ENCODE measurements around the gene UBALD1.
A peak's percentile ranks its signal among the peaks of the same experiment; 100 is the strongest.

Gene UBALD1

DNA sequence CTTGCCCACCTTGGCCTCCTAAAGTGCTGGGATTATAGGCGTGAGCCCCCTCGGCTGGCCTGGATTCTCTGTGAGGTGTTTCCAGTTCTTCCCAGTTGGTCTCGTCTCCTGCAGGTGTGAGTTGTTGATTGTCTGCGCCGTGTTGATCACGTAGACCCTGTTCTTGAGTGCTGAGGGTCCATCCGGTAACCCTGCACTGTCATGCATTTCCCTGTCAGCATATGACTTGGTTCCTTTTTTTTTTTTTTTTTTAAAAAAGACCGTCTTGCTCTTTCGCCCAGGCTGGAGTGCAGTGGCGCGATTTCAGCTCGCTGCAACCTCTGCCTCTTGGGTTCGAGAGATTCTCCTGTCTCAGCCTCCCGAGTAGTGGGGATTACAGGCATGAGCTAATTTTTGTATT, 27.2 kb upstream of the UBALD1 start:
- DNase-seq, result no peak

DNA sequence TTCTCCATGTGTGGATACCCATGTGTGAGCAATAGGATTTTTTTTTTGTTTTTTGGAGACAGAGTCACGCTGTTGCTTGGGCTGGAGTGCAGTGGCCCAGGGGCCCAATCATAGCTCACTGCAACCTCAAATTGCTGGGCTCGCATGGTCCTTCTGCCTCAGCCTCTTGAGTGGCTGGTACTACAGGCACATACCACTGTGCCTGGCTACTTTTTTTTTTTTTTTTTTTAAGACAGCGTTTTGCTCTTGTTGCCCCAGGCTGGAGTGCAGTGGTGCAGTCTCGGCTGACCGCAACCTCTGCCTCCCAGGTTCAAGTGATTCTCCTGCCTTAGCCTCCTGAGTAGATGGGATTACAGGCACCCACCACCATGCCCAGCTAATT, 26.6 kb upstream of the UBALD1 start:
- no peak for DNase-seq

GRCh38 chr16:4640572-4641305, 26.1 kb upstream of the UBALD1 start:
- no peak for DNase-seq

DNA sequence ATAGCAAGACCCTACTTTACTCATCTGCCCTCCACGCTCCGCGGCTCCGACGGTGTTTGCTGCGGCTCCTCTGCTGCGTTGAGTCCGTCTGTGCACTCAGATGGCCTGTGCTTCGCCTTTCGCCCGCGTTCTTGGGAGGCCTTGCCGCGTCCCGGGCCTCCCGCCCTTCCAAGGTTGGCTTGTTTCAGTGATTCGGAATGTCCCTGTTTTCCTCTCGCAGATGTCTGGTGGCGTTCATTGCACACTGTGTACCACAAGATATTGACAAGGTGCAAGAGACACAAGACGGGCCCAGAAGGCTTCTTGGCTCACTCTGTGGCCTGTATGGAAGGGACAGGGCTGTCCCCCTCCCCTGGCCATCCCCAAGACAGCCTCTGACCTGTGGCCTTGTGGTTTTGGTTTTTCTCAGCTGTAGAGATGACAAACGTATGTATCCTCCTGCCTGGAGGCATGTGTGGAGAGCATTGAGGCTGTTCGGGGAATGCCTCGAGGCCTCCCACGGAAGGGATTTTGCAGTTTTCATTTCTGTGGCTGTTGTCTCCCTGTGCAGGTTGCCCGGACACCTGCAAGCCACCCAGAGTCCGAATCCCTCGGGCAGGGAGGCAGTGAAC, 25.3 kb upstream of the UBALD1 start:
- no peak for DNase-seq

- DNase-seq, result no peak
These were observed 22.9 kb upstream of the UBALD1 start for GRCh38 chr16:4637501-4638166.

DNA sequence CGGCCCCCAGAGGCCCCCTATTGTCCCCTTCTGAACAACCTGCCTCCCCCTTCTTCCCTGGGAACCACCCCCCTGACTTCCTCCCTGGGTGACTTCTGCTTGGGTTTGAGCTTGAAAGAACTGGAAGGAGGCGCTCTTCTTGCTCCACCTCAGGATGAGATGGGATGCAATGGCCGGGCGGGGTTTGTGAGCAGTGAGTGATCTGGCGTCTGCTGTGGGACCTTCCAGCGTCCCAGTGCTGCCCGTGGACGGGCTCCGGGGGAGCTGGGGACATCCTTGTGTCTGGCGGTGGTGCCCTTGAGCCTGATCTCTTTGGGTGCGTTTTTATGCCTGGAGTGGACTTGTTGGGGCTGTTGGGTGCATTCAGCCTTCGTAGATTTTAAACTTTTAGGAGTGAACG, 21.5 kb upstream of the UBALD1 start:
- no peak for DNase-seq

DNA sequence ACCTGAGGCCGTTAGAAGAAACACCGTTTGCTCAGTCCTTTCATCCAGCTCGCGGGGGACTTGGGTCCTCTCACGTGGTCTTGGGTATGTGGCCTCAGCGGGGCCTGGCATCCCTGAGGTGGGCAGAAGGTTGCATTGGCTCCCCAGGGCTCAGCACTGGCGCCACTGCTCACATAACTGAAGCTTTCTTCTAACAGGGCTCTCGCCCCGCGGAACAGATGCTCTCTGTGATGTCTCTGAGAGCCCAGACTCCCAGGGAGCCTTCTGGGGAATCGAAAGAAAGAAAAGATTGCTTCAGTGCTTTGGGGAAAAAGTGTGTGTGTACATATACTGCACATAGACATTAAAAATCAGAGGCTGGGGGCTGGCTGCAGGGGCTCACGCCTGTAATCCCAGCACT, 20.1 kb upstream of the UBALD1 start:
- no peak for DNase-seq

DNA sequence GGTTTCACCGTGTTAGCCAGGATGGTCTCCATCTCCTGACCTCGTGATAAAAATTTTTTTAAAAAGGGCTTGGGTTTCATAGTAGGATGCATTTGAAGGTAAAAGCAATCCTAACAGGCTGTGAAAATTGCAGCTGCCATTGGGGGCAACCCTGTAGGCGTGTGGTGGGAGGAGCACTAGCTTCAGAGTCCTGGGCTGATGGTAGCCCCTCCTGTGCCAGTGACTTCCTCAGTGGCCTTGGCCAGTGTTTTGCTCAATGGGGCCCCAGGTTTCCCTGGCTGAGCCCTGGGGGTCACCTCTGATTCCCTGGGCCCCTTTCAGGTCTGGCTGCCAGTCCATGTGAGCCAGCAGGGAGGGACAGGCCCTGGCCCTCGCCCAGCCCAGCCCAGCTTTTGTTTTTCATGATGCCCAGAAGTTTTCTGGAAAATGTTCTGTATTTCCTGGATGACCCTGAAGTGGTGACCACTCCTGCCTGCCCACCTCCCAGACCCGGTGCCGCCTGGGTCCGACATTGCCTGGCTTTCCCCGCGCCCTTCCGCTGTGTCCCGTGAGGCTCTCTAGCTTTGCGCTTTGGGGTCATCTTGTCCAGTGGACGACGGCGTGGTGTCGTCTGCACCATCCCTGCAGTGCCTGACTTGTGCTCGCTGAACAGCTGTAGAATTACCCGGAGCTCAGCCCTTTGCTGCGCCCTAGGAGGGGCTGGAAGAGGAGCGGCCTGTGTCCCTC, 19.4 kb upstream of the UBALD1 start:
- no peak for DNase-seq

DNA sequence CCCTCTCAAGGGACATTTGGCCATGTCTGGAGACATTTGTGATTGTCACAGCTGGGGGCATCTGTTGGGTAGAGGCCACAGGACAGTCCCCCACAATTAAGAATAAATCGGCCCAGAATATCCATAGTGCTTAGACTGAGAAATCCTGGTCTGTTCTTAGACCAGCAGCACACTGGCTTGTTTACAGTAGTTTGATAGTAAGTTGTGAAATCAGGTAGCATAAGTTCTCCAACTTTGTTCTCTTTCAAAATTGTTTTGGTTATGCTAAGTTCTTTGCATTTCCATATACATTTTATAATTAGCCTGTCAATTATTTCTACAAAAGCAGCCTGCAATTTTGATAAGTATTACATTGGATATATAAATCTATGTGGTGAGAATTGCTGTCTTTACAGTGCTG, 16.8 kb upstream of the UBALD1 start:
- no peak for DNase-seq

GRCh38 chr16:4628283-4628682, 13.6 kb upstream of the UBALD1 start:
- DNase-seq, result no peak

GRCh38 chr16:4626396-4626795, 11.7 kb upstream of the UBALD1 start:
- DNase-seq, result no peak

DNA sequence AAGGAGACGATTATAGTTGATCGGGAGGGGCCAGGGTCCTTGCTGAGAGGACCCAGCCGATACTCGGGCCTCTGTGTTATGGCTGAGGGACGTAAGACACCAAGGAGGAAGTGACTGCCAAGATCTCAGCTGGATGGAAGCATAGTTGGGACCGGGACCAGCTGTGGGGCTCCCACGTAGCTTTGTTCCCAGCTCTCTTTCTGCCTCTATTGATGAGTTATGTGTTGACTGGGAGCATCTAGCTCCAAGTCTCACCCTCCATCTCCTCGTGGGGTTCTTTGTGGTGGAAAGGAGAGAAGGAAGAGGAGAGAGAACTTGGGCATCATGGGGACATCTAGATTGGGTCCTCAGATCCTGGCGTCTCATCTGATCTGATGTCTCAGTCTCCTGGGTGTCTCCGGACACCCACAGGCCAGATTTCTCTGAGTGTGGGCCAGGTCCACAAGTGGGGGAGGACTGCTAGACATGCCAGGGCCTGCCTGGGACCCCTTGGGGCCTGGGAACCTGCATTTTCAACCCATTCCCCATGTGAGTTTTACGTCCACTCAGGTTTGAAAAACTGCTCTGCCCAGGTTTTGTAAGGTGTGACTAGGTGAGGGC, 11.0 kb upstream of the UBALD1 start:
- DNase-seq, result peak in 1 of 6 experiments; percentile 38

DNA sequence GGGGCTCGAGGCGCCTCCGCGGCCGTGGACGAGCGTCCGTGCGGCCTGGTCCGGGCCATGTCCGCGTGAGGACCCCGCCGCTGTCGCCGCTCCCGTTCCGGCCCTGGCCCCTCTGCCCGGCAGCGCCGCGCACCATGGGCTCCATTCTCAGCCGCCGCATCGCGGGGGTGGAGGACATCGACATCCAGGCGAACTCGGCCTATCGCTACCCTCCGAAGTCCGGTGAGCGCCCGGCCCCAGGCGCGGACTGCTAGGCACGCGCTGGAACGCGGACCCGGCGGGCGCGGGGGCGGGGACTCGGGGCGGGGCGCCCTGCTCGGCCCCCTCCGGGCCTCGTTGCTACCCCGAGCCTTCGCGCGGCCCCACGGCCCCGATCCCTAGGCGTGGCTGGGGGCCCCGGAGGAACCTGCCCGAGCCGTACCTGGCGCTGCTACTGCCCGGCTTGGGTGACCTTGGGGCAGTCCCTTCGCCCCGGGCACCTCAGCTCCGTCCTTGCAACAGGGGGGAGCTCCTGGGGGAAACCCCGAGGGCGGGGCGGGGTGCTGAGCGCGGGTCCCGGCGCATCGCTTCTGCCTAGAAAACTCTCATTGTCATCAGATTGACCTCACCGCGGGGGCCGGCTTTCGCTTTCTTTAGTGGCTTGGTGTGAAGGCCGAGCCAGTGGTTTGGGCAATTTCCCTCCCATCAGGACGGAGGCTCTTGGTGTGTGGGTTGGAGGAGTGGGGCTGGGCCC, 10.3 kb upstream of the UBALD1 start:
- peak in 5 of 6 experiments; percentile 38 to 71 (median 46) for DNase-seq

- DNase-seq, result peak; percentile 83 to 97 (median 90)
These were observed 9.5 kb upstream of the UBALD1 start, which contains the start of gene MGRN1 for GRCh38 chr16:4624015-4624826. Gene MGRN1 (plus strand): TSS chr16:4624826. CDS start chr16:4624961, 135 bp downstream.

DNA sequence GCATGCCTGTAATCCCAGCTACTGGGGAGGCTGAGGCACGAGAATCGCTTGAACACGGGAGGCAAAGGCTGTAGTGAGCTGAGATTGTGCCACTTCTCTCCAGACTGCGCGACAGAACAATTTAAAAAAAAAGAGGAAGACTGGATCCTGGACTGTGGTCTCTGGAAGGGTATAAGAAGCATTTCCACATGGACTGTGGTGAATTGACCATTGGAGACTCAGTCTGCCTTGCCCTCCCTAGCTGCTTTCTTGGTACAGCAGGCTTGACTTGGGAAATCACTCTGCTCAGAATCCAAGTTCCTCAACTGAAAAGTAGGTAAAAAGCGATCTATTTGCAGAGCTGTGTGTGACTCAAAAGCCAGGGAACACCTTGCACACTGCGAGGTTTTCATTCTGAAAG, 8.9 kb upstream of the UBALD1 start:
- DNase-seq, result no peak

DNA sequence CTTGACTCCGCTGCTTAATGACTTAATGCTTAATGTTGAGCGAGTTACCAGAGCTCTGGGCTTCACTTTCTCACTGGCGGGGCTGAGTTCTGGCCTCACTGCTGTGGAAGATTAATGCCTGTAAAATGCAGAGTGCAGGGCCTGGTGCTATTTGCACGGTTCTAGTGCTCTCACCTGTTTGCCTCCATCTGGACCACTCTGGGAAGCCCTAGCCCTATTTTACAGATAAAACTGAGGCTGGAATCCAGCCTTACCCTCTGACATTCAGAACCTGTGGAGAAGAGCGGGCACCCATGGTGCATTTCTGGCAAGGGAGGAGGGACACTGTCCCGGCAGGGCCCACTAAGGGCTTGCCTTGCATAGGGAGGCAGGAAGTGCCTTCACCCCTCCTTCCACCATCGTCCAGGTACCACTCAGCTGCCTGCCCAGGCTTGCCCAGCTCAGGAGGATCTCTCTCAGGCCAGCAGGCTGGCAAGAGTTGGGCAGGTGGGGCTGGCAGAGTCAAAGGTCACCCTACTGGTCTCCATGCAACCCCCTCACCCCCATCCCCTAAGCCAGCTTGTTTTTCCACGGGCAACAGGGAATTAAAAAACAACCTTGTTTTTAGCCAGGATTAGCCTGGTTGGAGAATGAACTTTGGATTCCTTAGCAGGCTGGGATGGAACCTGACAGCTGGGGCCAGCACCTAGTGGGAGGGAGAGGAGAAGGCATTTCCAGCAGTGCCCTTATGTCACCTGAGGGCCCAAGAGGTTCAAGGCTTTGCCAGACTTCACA, 4.1 kb upstream of the UBALD1 start:
- DNase-seq, result no peak

GRCh38 chr16:4617880-4618279, 3.2 kb upstream of the UBALD1 start:
- no peak for DNase-seq

GRCh38 chr16:4616047-4616811, 1.5 kb upstream of the UBALD1 start:
- peak; percentile 94 to 99 (median 98) for DNase-seq

DNA sequence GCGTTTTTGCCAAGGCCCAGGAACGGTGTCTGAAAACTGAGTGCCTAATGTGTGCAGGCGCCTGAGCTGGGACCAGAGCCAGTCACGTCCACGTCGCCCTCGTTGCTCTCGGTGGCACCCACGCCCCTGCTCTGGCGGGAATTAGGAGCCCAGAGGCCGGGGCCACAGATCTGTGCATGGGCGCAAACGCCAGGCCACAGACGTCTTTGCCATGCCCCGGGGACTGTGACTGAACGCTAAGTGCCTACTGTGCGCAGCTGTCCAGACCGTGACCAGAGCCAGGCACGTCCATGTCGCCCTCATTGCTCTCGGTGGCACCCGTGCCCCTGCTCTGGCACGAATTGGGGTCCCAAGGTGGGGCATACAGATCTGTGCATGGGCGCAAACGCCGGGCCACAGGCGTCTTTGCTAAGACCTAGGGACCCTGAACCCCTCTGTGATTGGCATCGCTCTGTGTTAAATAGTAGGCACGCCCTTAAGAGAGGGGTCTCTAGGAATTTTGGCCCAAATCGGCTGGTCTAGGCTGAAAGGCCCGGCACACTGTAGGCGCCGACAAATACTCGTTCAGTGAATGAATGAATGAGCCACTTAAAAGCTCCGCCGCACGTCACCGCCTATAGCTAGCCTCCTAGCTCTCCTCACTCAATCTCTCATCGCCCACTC, 827 bp upstream of the UBALD1 start:
- DNase-seq, result peak in 2 of 6 experiments; percentile 33 to 42
